HL-60 (cell line): ENCODE results near the gene UNCX.

Source experiments
- CTCF ChIP-seq: IDR thresholded peaks from one replicate; pipeline ENCODE4 v1.5.1; 2011; ENCODE audit warnings: low read length, control low read depth, inconsistent platforms; ENCODE audit not compliant: insufficient read depth
- GABPA ChIP-seq: IDR thresholded peaks from 2 replicates; pipeline ENCODE4 v1.6.1; 2012; ENCODE audit warnings: low read depth
- POLR2AphosphoS5 ChIP-seq: IDR thresholded peaks from 2 replicates; pipeline ENCODE4 v1.6.1; 2012; ENCODE audit warnings: low read depth
- REST ChIP-seq: IDR thresholded peaks from 2 replicates; pipeline ENCODE4 v1.6.1; 2012; ENCODE audit warnings: low read depth; ENCODE audit not compliant: insufficient replicate concordance
- SPI1 ChIP-seq: IDR thresholded peaks from 2 replicates; pipeline ENCODE4 v1.6.1; 2012; ENCODE audit warnings: low read depth, mild to moderate bottlenecking, borderline replicate concordance

GRCh38 chr7:1247527-1248041 is 14.9 kb downstream of the UNCX start:
- no peak for TF ChIP-seq CTCF
- TF ChIP-seq POLR2AphosphoS5 = no peak
- TF ChIP-seq GABPA = no peak
- TF ChIP-seq SPI1 = no peak
- TF ChIP-seq REST = no peak
